ENCODE measurements around the gene CSF1R. TPM values are rescaled to one million over a fixed set of nuclear protein-coding genes. Genes with fewer than 3 reads are reported as not detected.
A peak's percentile ranks its signal among the peaks of the same experiment; 100 is the strongest.

CSF1R gene
- total and polyA plus RNA-seq, 2 of the 8 experiments (the other 6 are each of a cell fraction or from before 2014, with no cell fraction given): 0.12 TPM; not detected in 1

DNA sequence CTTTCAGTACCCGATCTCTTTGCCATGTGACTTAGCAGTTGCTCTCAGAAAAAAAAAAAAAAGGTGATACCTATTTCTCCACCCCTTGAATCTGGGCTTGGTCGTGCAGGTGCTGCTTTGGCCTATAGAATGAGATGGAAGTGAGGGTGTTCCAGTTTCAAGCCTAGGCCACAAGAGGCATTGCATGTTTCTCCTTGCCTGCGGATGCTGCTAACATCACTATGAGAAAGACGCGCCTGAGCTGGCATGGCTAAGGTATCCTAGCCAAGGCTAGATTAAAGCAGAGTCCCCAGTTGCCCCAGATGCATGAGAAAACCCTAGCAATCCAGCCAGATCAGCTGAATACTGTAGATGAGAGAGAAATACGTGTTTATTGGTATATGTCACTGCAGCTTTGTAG, 14.7 kb upstream of the CSF1R start:
- Histone ChIP-seq H3K23ac (ENCODE audit: insufficient read length) (no peak overlapping the region), H3K23me2 (ENCODE audit: low read depth, low read length) (no peaks in the 10 kb centered on the region), H3K27ac (ENCODE audit: low read depth, low read length) (no peak overlapping the region), H3K18ac (ENCODE audit: extremely low read depth, low read length) (no peak overlapping the region), H3K79me2 (ENCODE audit: control insufficient read depth in 1 of 2, insufficient read depth in 2 of 2, low read length in 2 of 2) (no peaks in the 10 kb centered on the region), H3K14ac (ENCODE audit: insufficient read length) (no peak overlapping the region), H2BK5ac (ENCODE audit: low read depth, low read length) (no peak overlapping the region), H2AFZ (ENCODE audit: low read length) (no peak overlapping the region), H4K20me1 (replicated peaks in 1 of 2; ENCODE audit: control insufficient read depth in 1 of 2, insufficient read depth in 2 of 2, low read length in 2 of 2) (no peaks in the 10 kb centered on the region), H2BK20ac (ENCODE audit: low read length) (no peak overlapping the region), H2AK5ac (ENCODE audit: low read depth, low read length) (no peak overlapping the region), H3K36me3 (ENCODE audit: control insufficient read depth in 2 of 4, insufficient read depth in 4 of 4, low read length in 3 of 4) (no peaks in the 10 kb centered on the region), H3K56ac (replicated peaks; ENCODE audit: insufficient read length, low read depth, low read length) (no peak overlapping the region), H3K79me1 (ENCODE audit: low read depth, low read length) (no peaks in the 10 kb centered on the region; the same call in 1 of the 2 replicates), H4K8ac (ENCODE audit: extremely low read depth, insufficient read depth, low read length) (no peak overlapping the region), H3K4ac (replicated peaks; ENCODE audit: insufficient read length, low read depth, low read length) (no peak overlapping the region), H3K4me1 (replicated peaks in 1 of 4; ENCODE audit: control insufficient read depth in 3 of 4, insufficient read depth in 4 of 4, low read length in 3 of 4) (no peaks in the 10 kb centered on the region), H4K91ac (replicated peaks; ENCODE audit: insufficient read length, low read length) (no peak overlapping the region), H3K4me3 (ENCODE audit: extremely low read depth in 1 of 4, insufficient read depth in 2 of 4, low read depth in 3 of 4, low read length in 4 of 4) (no peak overlapping the region), H3K9ac (replicated peaks in 1 of 4; ENCODE audit: extremely low read depth in 1 of 4, low read depth in 3 of 4, low read length in 3 of 4) (no peak overlapping the region), H4K5ac (ENCODE audit: insufficient read length, low read depth, low read length) (no peak overlapping the region), H2BK120ac (replicated peaks; ENCODE audit: low read depth, low read length) (no peak overlapping the region), H3K9me3 (ENCODE audit: insufficient read depth in 2 of 2, low read depth in 1 of 2, low read length in 1 of 2) (no peaks in the 10 kb centered on the region), H2BK15ac (ENCODE audit: low read length) (no peak overlapping the region), H2BK12ac (ENCODE audit: low read depth, low read length) (no peak overlapping the region), H3K27me3 (replicated peaks in 1 of 4; ENCODE audit: control insufficient read depth in 3 of 4, extremely low read depth in 1 of 4, insufficient read depth in 3 of 4, low read length in 3 of 4) (no peaks in the 10 kb centered on the region), H3K4me2 (ENCODE audit: insufficient read depth in 1 of 2, low read depth in 2 of 2, low read length in 2 of 2) (no peak overlapping the region)
- peak in 1 of 3 experiments; percentile 27; a peak in 1 of 4 replicates for TF ChIP-seq CTCF (IDR thresholded peaks at IDR 0.05; ENCODE audit: control extremely low read depth in 1 of 3, insufficient read depth in 1 of 3, low read depth in 1 of 3, low read length in 3 of 3)
- no peak for TF ChIP-seq MAFK (IDR thresholded peaks at IDR 0.05; ENCODE audit: low read depth, low read length)
- TF ChIP-seq RAD21 (IDR thresholded peaks at IDR 0.05 in 1 of 2, conservative IDR thresholded peaks at IDR 0.05 in 1 of 2; ENCODE audit: low read depth in 2 of 2, low read length in 2 of 2): peak in 1 of 2 experiments; percentile 11; a peak in 1 of 4 replicates
- no peak for TF ChIP-seq CBX8 (IDR thresholded peaks at IDR 0.05; ENCODE audit: borderline replicate concordance, low read depth, low read length)
- TF ChIP-seq SP1 (IDR thresholded peaks at IDR 0.05; ENCODE audit: low read depth, low read length): no peak
- TF ChIP-seq KDM4A (IDR thresholded peaks at IDR 0.05; ENCODE audit: low read depth, low read length, severe bottlenecking): no peak
- no peak for TF ChIP-seq HDAC6 (IDR thresholded peaks at IDR 0.05; ENCODE audit: low read depth, low read length)
- TF ChIP-seq ZNF274 (IDR thresholded peaks at IDR 0.05; ENCODE audit: borderline replicate concordance, extremely low read depth, low read length): no peak
- no peak for TF ChIP-seq POLR2AphosphoS5 (IDR thresholded peaks at IDR 0.05; ENCODE audit: low read depth, low read length)
- POLR2A ChIA-PET (ENCODE audit: partially characterized antibody): no interaction called here
- 74% methylated on average over 6 of the region's 6 CpGs; no CpG with 5 or more reads in 1 of the 2 experiments for WGBS, 2 experiments (ENCODE audit: extremely low coverage in 1 of 2, insufficient coverage in 1 of 2, insufficient read length in 1 of 2, insufficient replicate concordance in 2 of 2, low coverage in 1 of 2, low lambda C conversion rate in 2 of 2, missing lambda C conversion rate in 1 of 2)
- CTCF ChIA-PET (ENCODE audit: partially characterized antibody): interaction anchor here (0.6 to 1.4 kb wide), 9 partner anchors 9 to 154 kb away, joined by 3 to 5 read pairs (median 4); no protein-coding TSS in a partner anchor
- no peak for FAIRE-seq
- DNase-seq (ENCODE audit: low read depth in 1 of 2, low spot score in 2 of 2): peak in 1 of 2 experiments; percentile 40
